Stomach (tissue), 9 donors: ENCODE data around the gene AGBL3. TPM values are rescaled to one million over a fixed set of nuclear protein-coding genes. Genes with fewer than 3 reads are reported as not detected.

ENCODE experiments used
- DNase-seq, 2 donors: peaks; one replicate each; pipeline versions ENCODE4 v3.0.0 to v3.0.0-alpha.2; 2013 to 2019
- H3K27ac ChIP-seq, 5 donors: fragments of 200-600 bp in 4 of 5; sonication (generic) in 4 of 5; one replicate each; pipeline ENCODE4 v1.5.1; 2013 to 2019; ENCODE audit warnings: mild to moderate bottlenecking in 1 of 5, moderate library complexity in 1 of 5
- H3K27me3 ChIP-seq, 3 donors: fragments of 200-600 bp; sonication (generic); one replicate each; pipeline ENCODE4 v1.5.1; 2017 to 2019; ENCODE audit warnings: mixed run types in 1 of 3
- H3K36me3 ChIP-seq, 4 donors: fragments of 200-600 bp; sonication (generic); 1 replicate in 3 of 4; 2 replicates in 1 of 4; pipeline ENCODE4 v1.5.1; 2016 to 2019
- H3K4me1 ChIP-seq, 4 donors: fragments of 200-600 bp; sonication (generic); one replicate each; pipeline ENCODE4 v1.5.1; 2016 to 2019
- H3K4me3 ChIP-seq, 4 donors: fragments of 200-600 bp; sonication (generic) in 3 of 4; one replicate each; pipeline ENCODE4 v1.5.1; 2016 to 2019; ENCODE audit warnings: mild to moderate bottlenecking in 1 of 4
- H3K9me3 ChIP-seq, 4 donors: fragments of 200-600 bp; sonication (generic); one replicate each; pipeline ENCODE4 v1.5.1; 2016 to 2019
- CTCF ChIP-seq, 7 experiments: fragments of 450-650 bp in 4 of 7; fragments of 200-600 bp in 3 of 7; sonication (generic) in 3 of 7; IDR thresholded peaks; one replicate each; pipeline ENCODE4 v1.5.1; 2016 to 2019; ENCODE audit warnings: antibody characterized with exemption in 7 of 7, control low read depth in 2 of 7, mild to moderate bottlenecking in 1 of 7
- EP300 ChIP-seq: sonication (generic); formaldehyde crosslinking; IDR thresholded peaks from one replicate; pipeline ENCODE4 v1.6.1; 2017; ENCODE audit warnings: antibody characterized with exemption
- POLR2A ChIP-seq, 4 donors: fragments of 450-650 bp; IDR thresholded peaks; one replicate each; pipeline ENCODE4 v1.6.1; 2016; ENCODE audit warnings: antibody characterized with exemption in 4 of 4, control low read depth in 2 of 4, mild to moderate bottlenecking in 1 of 4, moderate library complexity in 1 of 4
- POLR2AphosphoS5 ChIP-seq, 3 donors: sonication (generic); formaldehyde crosslinking; IDR thresholded peaks; one replicate each; pipeline ENCODE4 v1.6.1; 2016; ENCODE audit warnings: antibody characterized with exemption in 3 of 3
- WGBS, 5 donors: extraction: QIAGEN DNeasy Blood & Tissue Kit in 3 of 5; methylation state at CpG; one replicate each; pipeline versions ENCODE4 v1.1.5 to v1.1.7; 2013 to 2018; 5-methylcytosine and 5-hydroxymethylcytosine counted together
- intact Hi-C: fragments of 100-400 bp; cut with DNase I; formaldehyde crosslinking; loops from one replicate; pipeline ENCODE4 v1.15.1; 2023; ENCODE audit warnings: low total_unique reads
- polyA plus RNA-seq, 3 donors: library from polyadenylated mRNA; stranded (reverse); fragments of 200-250 nt; gene quantifications; one replicate each; pipeline ENCODE4 v1.2.3, GENCODE V29; 2013
- total RNA-seq, 5 donors: library from RNA; depleted of rRNA; stranded (reverse); fragments of >200 nt; gene quantifications; one replicate each; pipeline versions ENCODE4 v1.1.0 to v1.2.3, GENCODE V29; 2014 to 2016
- donor health status: healthy with polysubstance abuse.
- donor health status: Bipolar disorder and iron deficiency.
- donor health status: healthy.

The AGBL3 gene
- total and polyA plus RNA-seq, 8 donors, result 0.29 to 8.4 (median 1.3) TPM; not detected in 2

GRCh38 chr7:135160858-135161653 is 174.7 kb downstream of the AGBL3 start:
- WGBS, 5 donors, result 41 to 63% (median 48%) methylated on average over 9 of the region's 9 CpGs
- intact Hi-C loops, result loop anchor here (10.0 kb wide), 1 partner anchor 166 kb away; no protein-coding TSS in a partner anchor

GRCh38 chr7:135161669-135162068 is 175.4 kb downstream of the AGBL3 start:
- TF ChIP-seq EP300 (no peak), CTCF (IDR thresholded peaks at IDR 0.05) (no peak), POLR2A (IDR thresholded peaks at IDR 0.05) (no peak), POLR2AphosphoS5 (IDR thresholded peaks at IDR 0.05) (no peak)
- no peak for DNase-seq
- intact Hi-C loops, result loop anchor here (10.0 kb wide), 1 partner anchor 167 kb away; no protein-coding TSS in a partner anchor
- Histone ChIP-seq H3K27ac (peak overlapping the region in 4 of 5 donors; percentile 8 to 85 (median 69)), H3K9me3 (peaks cover 0 to 8% (median 0%) of the 10 kb centered on the region in 4 donors), H3K4me1 (peaks cover 18 to 62% (median 51%) of the 10 kb centered on the region in 4 donors), H3K36me3 (peaks cover 18 to 52% (median 35%) of the 10 kb centered on the region in 4 donors), H3K27me3 (no peaks in the 10 kb centered on the region), H3K4me3 (no peak overlapping the region)
- WGBS, 5 donors, result 79 to 87% (median 82%) methylated on average over 5 to 6 of the region's 6 CpGs

More at GRCh38 chr7:135160858-135161653, 174.7 kb downstream of the AGBL3 start:
- Histone ChIP-seq H3K4me1 (peaks cover 18 to 56% (median 48%) of the 10 kb centered on the region in 4 donors), H3K9me3 (peaks cover 0 to 13% (median 1%) of the 10 kb centered on the region in 4 donors), H3K27ac (peak overlapping the region; percentile 58 to 85 (median 62)), H3K4me3 (no peak overlapping the region), H3K36me3 (peaks cover 12 to 49% (median 30%) of the 10 kb centered on the region in 4 donors), H3K27me3 (no peaks in the 10 kb centered on the region)
- TF ChIP-seq CTCF (IDR thresholded peaks at IDR 0.05), result no peak
- TF ChIP-seq EP300, result no peak
- TF ChIP-seq POLR2A (IDR thresholded peaks at IDR 0.05), result no peak
- TF ChIP-seq POLR2AphosphoS5 (IDR thresholded peaks at IDR 0.05), result no peak
- no peak for DNase-seq

GRCh38 chr7:135162382-135163001 is 176.2 kb downstream of the AGBL3 start:
- Histone ChIP-seq H3K27me3 (no peaks in the 10 kb centered on the region), H3K27ac (peak overlapping the region in 4 of 5 donors; percentile 8 to 85 (median 69)), H3K4me1 (peaks cover 23 to 70% (median 57%) of the 10 kb centered on the region in 4 donors), H3K4me3 (no peak overlapping the region), H3K36me3 (peaks cover 26 to 52% (median 42%) of the 10 kb centered on the region in 4 donors), H3K9me3 (no peaks in the 10 kb centered on the region)
- WGBS, 5 donors, result 95 to 99% (median 95%) methylated on average over 2 of the region's 2 CpGs
- DNase-seq, result no peak
- intact Hi-C loops, result loop anchor here (10.0 kb wide), 1 partner anchor 168 kb away; no protein-coding TSS in a partner anchor
- TF ChIP-seq POLR2A (IDR thresholded peaks at IDR 0.05) (no peak), CTCF (IDR thresholded peaks at IDR 0.05) (no peak), EP300 (no peak), POLR2AphosphoS5 (IDR thresholded peaks at IDR 0.05) (no peak)

DNA sequence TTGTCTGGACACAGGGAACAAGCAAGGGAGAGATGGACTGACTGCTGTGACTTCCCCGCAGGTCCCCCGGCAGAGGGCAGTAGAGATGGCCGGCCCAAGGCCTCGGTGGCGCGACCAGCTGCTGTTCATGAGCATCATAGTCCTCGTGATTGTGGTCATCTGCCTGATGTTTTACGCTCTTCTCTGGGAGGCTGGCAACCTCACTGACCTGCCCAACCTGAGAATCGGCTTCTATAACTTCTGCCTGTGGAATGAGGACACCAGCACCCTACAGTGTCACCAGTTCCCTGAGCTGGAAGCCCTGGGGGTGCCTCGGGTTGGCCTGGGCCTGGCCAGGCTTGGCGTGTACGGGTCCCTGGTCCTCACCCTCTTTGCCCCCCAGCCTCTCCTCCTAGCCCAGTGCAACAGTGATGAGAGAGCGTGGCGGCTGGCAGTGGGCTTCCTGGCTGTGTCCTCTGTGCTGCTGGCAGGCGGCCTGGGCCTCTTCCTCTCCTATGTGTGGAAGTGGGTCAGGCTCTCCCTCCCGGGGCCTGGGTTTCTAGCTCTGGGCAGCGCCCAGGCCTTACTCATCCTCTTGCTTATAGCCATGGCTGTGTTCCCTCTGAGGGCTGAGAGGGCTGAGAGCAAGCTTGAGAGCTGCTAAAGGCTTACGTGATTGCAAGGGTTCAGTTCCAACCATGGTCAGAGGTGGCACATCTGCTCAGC is 178.2 kb downstream of the AGBL3 start:
- no peaks in the 10 kb centered on the region for H3K27me3 ChIP-seq
- intact Hi-C loops, result loop anchor here (10.0 kb wide), 1 partner anchor 170 kb away; no protein-coding TSS in a partner anchor
- TF ChIP-seq CTCF (IDR thresholded peaks at IDR 0.05) (no peak), POLR2AphosphoS5 (IDR thresholded peaks at IDR 0.05) (no peak), POLR2A (IDR thresholded peaks at IDR 0.05) (no peak), EP300 (no peak)
- WGBS, 5 donors, result 77 to 86% (median 83%) methylated on average over 17 to 18 of the region's 18 CpGs
- H3K4me3 ChIP-seq, result no peak overlapping the region
- H3K9me3 ChIP-seq, result no peaks in the 10 kb centered on the region
- H3K36me3 ChIP-seq, result peaks cover 31 to 56% (median 50%) of the 10 kb centered on the region in 4 donors
- peak overlapping the region; percentile 0 to 97 (median 35) for H3K27ac ChIP-seq
- H3K4me1 ChIP-seq, result peaks cover 39 to 75% (median 63%) of the 10 kb centered on the region in 4 donors
- DNase-seq, result no peak
